WTC11 (cell line): Measurements from ENCODE around the gene SLC66A2.

ENCODE experiments used
- CTCF ChIP-seq: fragments of 200-600 bp; IDR thresholded peaks from 2 replicates; pipeline ENCODE4 v1.8.0; 2022; ENCODE audit warnings: antibody characterized with exemption
- EMX1 ChIP-seq: fragments of 250-450 bp; sonication (Bioruptor Pico); IDR thresholded peaks from 2 replicates; pipeline ENCODE4 v1.8.0; 2021; ENCODE audit warnings: mild to moderate bottlenecking
- FOXJ3 ChIP-seq: sonication (generic); formaldehyde crosslinking; IDR thresholded peaks from 2 replicates; pipeline ENCODE4 v1.9.0; 2021; ENCODE audit warnings: missing genetic modification reagents, mild to moderate bottlenecking, borderline replicate concordance
- GABPB1 ChIP-seq: sonication (generic); formaldehyde crosslinking; IDR thresholded peaks from 2 replicates; pipeline ENCODE4 v1.8.1; 2023; ENCODE audit warnings: mild to moderate bottlenecking, missing genetic modification reagents
- HMGXB4 ChIP-seq: sonication (generic); formaldehyde crosslinking; IDR thresholded peaks from 2 replicates; pipeline ENCODE4 v1.8.1; 2023; ENCODE audit warnings: mild to moderate bottlenecking, moderate library complexity, missing genetic modification reagents
- JUN ChIP-seq: sonication (generic); formaldehyde crosslinking; IDR thresholded peaks from 2 replicates; pipeline ENCODE4 v1.8.0; 2023; ENCODE audit warnings: mild to moderate bottlenecking, missing genetic modification reagents
- MAX ChIP-seq: sonication (generic); formaldehyde crosslinking; IDR thresholded peaks from 2 replicates; pipeline ENCODE4 v1.8.0; 2022; ENCODE audit warnings: mild to moderate bottlenecking, missing genetic modification reagents
- NR1H2 ChIP-seq: sonication (generic); formaldehyde crosslinking; IDR thresholded peaks from 2 replicates; pipeline ENCODE4 v1.9.0; 2021; ENCODE audit warnings: mild to moderate bottlenecking, moderate library complexity, missing genetic modification reagents
- SP1 ChIP-seq: sonication (generic); formaldehyde crosslinking; conservative IDR thresholded peaks from 2 replicates; pipeline ENCODE4 v1.8.1; 2022; ENCODE audit warnings: missing genetic modification reagents
- ZNF281 ChIP-seq: sonication (generic); formaldehyde crosslinking; IDR thresholded peaks from 2 replicates; pipeline ENCODE4 v1.8.0; 2023; ENCODE audit warnings: mild to moderate bottlenecking, missing genetic modification reagents

GRCh38 chr18:79991494-79991893 is 40.0 kb upstream of the SLC66A2 start:
- TF ChIP-seq CTCF (no peak), NR1H2 (CRISPR knock-in tag) (no peak), MAX (CRISPR knock-in tag) (no peak), FOXJ3 (CRISPR knock-in tag) (no peak), ZNF281 (no peak), SP1 (CRISPR knock-in tag) (no peak), JUN (no peak), HMGXB4 (CRISPR knock-in tag) (no peak), GABPB1 (CRISPR knock-in tag) (no peak), EMX1 (CRISPR knock-in tag) (no peak)
